ENCODE measurements around the gene MICU1.

DNA sequence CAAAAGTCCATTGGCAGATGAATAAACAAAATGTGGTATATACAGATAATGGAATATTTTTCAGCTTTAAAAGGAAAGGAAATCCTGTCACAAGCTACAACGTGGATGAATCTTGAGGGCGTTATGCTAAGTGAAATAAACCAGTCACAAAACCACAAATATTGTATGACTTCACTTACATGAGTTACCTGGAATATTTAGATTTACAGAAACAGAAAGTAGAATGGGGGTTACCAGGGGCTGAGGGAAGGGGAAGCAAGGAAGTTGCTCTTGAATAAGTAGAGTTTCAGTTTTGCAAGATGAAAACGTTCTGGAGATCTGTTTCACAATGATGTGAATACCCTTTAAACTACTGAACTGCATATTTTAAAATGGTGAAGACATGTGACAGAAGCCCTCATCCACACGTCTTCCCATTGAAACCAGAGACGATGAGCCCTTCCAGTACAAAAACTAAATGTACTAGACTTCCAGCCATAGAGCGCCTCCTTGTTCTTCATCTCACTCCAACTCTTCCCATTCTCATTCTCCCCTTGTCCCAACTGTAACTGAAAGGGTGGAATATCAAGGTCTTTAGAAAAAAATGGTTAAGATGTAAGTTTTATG is 62.4 kb downstream of the MICU1 start:
- TF ChIP-seq, protein P1, sequence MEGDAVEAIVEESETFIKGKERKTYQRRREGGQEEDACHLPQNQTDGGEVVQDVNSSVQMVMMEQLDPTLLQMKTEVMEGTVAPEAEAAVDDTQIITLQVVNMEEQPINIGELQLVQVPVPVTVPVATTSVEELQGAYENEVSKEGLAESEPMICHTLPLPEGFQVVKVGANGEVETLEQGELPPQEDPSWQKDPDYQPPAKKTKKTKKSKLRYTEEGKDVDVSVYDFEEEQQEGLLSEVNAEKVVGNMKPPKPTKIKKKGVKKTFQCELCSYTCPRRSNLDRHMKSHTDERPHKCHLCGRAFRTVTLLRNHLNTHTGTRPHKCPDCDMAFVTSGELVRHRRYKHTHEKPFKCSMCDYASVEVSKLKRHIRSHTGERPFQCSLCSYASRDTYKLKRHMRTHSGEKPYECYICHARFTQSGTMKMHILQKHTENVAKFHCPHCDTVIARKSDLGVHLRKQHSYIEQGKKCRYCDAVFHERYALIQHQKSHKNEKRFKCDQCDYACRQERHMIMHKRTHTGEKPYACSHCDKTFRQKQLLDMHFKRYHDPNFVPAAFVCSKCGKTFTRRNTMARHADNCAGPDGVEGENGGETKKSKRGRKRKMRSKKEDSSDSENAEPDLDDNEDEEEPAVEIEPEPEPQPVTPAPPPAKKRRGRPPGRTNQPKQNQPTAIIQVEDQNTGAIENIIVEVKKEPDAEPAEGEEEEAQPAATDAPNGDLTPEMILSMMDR (IDR thresholded peaks at IDR 0.05): no peak
- no peak for TF ChIP-seq POLR2A (IDR thresholded peaks at IDR 0.05)
